ENCODE measurements around the gene TGIF1. TPM values are rescaled to one million over a fixed set of nuclear protein-coding genes. Genes with fewer than 3 reads are reported as not detected.

The TGIF1 gene
- total and polyA plus RNA-seq, 9 of the 15 experiments (the other 6 are each of a cell fraction or from before 2014, with no cell fraction given), result 16.1 to 77.7 (median 44.6) TPM

DNA sequence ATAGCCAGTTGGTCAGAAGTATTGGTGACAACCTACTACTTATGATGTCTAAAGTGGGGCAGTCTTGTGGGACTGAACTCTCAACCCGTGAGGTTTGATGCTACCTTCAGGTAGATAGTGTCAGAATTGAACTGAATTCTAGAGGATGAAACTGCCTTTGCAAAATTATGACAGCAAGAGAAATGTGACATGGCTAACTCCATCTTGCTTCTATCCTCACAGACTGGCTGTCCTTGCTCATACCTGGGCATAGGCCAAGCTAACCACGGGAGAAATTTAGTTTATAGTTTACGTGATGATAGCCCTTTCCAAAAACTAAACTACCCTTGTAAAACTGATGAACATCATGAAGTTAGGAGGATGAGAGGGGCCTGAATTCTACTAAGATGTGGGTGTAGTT is 24.9 kb upstream of the TGIF1 start (continued):
- TF ChIP-seq, protein P1, sequence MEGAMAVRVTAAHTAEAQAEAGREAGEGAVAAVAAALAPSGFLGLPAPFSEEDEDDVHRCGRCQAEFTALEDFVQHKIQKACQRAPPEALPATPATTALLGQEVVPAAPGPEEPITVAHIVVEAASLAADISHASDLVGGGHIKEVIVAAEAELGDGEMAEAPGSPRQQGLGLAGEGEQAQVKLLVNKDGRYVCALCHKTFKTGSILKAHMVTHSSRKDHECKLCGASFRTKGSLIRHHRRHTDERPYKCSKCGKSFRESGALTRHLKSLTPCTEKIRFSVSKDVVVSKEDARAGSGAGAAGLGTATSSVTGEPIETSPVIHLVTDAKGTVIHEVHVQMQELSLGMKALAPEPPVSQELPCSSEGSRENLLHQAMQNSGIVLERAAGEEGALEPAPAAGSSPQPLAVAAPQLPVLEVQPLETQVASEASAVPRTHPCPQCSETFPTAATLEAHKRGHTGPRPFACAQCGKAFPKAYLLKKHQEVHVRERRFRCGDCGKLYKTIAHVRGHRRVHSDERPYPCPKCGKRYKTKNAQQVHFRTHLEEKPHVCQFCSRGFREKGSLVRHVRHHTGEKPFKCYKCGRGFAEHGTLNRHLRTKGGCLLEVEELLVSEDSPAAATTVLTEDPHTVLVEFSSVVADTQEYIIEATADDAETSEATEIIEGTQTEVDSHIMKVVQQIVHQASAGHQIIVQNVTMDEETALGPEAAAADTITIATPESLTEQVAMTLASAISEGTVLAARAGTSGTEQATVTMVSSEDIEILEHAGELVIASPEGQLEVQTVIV (CRISPR knock-in tag; IDR thresholded peaks at IDR 0.05; ENCODE audit: borderline replicate concordance), result no peak
- TF ChIP-seq ZNF586 (CRISPR knock-in tag; conservative IDR thresholded peaks at IDR 0.05) (no peak), ZNF274 (IDR thresholded peaks at IDR 0.05; ENCODE audit: borderline replicate concordance, low read depth, low read length) (no peak), MEIS2 (IDR thresholded peaks at IDR 0.05; ENCODE audit: partially characterized antibody) (no peak), YBX1 (IDR thresholded peaks at IDR 0.05) (no peak), ZNF282 (CRISPR knock-in tag; IDR thresholded peaks at IDR 0.05) (no peak), ZNF583 (CRISPR knock-in tag; IDR thresholded peaks at IDR 0.05) (no peak), RFX7 (CRISPR knock-in tag; IDR thresholded peaks at IDR 0.05) (no peak), PTRF (tag; IDR thresholded peaks at IDR 0.05) (peak; percentile 43; the same call in 1 of the 2 replicates), RCOR1 (IDR thresholded peaks at IDR 0.05; ENCODE audit: borderline replicate concordance in 1 of 2, low read depth in 2 of 2, low read length in 2 of 2) (no peak), ZNF12 (CRISPR knock-in tag; IDR thresholded peaks at IDR 0.05) (no peak), ZKSCAN1 (IDR thresholded peaks at IDR 0.05; ENCODE audit: low read depth, low read length) (no peak), ZSCAN29 (IDR thresholded peaks at IDR 0.05) (no peak), SMAD4 (CRISPR knock-in tag; conservative IDR thresholded peaks at IDR 0.05) (peak; percentile 74), HDAC2 (IDR thresholded peaks at IDR 0.05) (no peak), HEY1 (CRISPR knock-in tag; IDR thresholded peaks at IDR 0.05; ENCODE audit: borderline replicate concordance) (no peak)
- TF ChIP-seq, protein P2, sequence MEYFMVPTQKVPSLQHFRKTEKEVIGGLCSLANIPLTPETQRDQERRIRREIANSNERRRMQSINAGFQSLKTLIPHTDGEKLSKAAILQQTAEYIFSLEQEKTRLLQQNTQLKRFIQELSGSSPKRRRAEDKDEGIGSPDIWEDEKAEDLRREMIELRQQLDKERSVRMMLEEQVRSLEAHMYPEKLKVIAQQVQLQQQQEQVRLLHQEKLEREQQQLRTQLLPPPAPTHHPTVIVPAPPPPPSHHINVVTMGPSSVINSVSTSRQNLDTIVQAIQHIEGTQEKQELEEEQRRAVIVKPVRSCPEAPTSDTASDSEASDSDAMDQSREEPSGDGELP (CRISPR knock-in tag; IDR thresholded peaks at IDR 0.05; ENCODE audit: borderline replicate concordance), result no peak
- TF ChIP-seq, protein P3, sequence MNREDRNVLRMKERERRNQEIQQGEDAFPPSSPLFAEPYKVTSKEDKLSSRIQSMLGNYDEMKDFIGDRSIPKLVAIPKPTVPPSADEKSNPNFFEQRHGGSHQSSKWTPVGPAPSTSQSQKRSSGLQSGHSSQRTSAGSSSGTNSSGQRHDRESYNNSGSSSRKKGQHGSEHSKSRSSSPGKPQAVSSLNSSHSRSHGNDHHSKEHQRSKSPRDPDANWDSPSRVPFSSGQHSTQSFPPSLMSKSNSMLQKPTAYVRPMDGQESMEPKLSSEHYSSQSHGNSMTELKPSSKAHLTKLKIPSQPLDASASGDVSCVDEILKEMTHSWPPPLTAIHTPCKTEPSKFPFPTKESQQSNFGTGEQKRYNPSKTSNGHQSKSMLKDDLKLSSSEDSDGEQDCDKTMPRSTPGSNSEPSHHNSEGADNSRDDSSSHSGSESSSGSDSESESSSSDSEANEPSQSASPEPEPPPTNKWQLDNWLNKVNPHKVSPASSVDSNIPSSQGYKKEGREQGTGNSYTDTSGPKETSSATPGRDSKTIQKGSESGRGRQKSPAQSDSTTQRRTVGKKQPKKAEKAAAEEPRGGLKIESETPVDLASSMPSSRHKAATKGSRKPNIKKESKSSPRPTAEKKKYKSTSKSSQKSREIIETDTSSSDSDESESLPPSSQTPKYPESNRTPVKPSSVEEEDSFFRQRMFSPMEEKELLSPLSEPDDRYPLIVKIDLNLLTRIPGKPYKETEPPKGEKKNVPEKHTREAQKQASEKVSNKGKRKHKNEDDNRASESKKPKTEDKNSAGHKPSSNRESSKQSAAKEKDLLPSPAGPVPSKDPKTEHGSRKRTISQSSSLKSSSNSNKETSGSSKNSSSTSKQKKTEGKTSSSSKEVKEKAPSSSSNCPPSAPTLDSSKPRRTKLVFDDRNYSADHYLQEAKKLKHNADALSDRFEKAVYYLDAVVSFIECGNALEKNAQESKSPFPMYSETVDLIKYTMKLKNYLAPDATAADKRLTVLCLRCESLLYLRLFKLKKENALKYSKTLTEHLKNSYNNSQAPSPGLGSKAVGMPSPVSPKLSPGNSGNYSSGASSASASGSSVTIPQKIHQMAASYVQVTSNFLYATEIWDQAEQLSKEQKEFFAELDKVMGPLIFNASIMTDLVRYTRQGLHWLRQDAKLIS (CRISPR knock-in tag; IDR thresholded peaks at IDR 0.05), result no peak
- TF ChIP-seq, protein P4, sequence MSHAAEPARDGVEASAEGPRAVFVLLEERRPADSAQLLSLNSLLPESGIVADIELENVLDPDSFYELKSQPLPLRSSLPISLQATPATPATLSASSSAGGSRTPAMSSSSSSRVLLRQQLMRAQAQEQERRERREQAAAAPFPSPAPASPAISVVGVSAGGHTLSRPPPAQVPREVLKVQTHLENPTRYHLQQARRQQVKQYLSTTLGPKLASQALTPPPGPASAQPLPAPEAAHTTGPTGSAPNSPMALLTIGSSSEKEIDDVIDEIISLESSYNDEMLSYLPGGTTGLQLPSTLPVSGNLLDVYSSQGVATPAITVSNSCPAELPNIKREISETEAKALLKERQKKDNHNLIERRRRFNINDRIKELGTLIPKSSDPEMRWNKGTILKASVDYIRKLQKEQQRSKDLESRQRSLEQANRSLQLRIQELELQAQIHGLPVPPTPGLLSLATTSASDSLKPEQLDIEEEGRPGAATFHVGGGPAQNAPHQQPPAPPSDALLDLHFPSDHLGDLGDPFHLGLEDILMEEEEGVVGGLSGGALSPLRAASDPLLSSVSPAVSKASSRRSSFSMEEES (CRISPR knock-in tag; IDR thresholded peaks at IDR 0.05), result no peak
- TF ChIP-seq, protein P5, sequence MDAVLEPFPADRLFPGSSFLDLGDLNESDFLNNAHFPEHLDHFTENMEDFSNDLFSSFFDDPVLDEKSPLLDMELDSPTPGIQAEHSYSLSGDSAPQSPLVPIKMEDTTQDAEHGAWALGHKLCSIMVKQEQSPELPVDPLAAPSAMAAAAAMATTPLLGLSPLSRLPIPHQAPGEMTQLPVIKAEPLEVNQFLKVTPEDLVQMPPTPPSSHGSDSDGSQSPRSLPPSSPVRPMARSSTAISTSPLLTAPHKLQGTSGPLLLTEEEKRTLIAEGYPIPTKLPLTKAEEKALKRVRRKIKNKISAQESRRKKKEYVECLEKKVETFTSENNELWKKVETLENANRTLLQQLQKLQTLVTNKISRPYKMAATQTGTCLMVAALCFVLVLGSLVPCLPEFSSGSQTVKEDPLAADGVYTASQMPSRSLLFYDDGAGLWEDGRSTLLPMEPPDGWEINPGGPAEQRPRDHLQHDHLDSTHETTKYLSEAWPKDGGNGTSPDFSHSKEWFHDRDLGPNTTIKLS (IDR thresholded peaks at IDR 0.05; ENCODE audit: borderline replicate concordance, low read depth), result no peak

All from K562 (cell line).